HG02798 (cell line): ENCODE data around the gene DQX1.
"Not testable (repeated sequence)": the region's sequence is repeated elsewhere in the genome, so short reads cannot be mapped to it uniquely, and the experiment has no call there.

ENCODE experiments used
- ATAC-seq: cut with Tn5 transposase; IDR thresholded peaks from one replicate; pipeline ENCODE4 v1.9.1; 2021; ENCODE audit warnings: mild to moderate bottlenecking; ENCODE audit not compliant: unreplicated experiment, poor library complexity

DQX1 gene, protein sequence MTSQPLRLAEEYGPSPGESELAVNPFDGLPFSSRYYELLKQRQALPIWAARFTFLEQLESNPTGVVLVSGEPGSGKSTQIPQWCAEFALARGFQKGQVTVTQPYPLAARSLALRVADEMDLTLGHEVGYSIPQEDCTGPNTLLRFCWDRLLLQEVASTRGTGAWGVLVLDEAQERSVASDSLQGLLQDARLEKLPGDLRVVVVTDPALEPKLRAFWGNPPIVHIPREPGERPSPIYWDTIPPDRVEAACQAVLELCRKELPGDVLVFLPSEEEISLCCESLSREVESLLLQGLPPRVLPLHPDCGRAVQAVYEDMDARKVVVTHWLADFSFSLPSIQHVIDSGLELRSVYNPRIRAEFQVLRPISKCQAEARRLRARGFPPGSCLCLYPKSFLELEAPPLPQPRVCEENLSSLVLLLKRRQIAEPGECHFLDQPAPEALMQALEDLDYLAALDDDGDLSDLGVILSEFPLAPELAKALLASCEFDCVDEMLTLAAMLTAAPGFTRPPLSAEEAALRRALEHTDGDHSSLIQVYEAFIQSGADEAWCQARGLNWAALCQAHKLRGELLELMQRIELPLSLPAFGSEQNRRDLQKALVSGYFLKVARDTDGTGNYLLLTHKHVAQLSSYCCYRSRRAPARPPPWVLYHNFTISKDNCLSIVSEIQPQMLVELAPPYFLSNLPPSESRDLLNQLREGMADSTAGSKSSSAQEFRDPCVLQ

DNA sequence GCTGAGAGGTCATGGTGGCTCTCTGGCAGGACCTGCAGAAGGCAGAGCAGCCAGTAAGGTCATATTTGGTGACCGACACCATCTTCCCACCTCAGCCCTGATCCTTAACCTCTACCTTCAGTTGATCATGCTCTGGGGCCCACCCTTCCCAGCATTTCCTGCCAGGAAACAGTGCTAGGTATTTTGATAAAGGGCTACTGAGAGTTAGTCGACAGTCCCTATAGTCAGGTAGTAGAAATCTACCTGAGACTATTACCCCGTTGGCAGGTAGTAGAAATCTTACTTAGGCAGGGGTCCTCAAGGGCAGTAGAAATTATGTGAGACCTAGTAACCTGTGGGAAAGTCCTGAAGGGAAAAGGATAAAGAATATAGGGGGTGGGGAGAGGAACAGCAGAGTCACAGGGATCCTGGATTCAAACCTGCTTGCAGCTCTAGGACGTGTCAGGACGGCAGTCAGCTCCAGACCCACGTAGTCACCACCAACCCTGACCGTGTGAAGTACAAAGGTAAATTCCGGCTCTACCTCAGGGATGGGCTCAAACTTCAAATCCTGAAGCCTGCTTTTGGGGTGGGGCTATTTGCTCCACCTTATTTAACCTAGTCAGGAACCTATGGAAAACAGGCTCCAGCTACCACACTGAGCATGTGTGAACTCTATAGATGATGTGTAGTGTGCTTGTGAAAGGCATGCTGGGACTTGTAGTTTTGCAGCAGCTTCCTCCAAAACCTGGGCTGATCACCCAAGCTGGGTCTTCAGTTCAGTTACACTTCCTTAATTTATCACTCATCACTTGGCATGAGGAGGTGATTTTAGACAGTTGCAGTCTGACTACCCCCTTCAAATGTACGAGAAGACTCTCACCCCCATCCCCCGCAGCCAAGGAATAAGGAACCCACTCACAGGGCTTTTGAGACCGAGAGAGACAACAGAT, at the start of gene DQX1:
Gene DQX1 (minus strand): TSS at position 515 of the 932 bp plus-strand sequence. CDS start 502 bp downstream, at position 13.
- ATAC-seq: no peak

GRCh38 chr2:74575320-74575719, 49.3 kb upstream of the DQX1 start:
- ATAC-seq: no peak

DNA sequence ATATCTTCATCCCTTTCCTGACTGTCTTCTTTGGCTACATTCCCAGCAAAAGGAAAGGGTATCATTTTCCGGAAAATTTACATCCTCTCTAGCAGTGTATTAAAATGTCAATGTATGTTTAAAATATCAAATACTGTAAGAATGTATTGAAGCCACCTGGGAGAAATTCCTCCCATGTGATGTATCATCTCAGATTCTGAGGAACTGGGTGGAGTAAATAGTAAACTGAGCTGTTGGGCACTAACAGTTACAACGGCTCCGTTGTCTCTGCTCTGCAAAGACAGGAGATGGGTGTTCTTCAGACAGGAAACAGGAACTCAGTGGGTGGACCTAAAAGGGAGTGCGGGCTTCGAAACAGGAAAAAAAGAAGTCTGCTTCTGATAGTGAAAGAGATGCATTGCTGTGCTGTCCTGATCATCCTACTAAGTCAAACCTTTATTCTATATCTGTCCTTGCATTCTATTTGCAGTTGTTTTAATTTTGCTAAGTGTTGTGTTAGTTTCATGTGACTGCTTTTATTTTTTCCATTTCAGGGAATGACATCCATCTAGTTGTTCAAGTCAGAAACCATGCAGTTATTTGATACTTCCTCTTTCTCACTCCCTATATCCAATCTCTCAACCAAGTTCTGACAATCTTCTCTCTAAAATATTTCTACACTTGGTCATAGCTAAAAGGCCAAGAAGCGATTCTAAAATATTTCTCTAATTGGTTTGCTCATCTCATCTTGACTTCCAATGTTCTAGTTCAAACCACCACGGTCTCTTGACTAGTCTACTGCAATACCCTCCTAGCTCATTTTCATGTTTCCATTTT, 47.9 kb upstream of the DQX1 start:
- ATAC-seq: peak; percentile 43

- ATAC-seq: no peak
These were observed 46.3 kb upstream of the DQX1 start for GRCh38 chr2:74572178-74572925.

- peak; percentile 78 for ATAC-seq
These were observed 45.0 kb upstream of the DQX1 start for GRCh38 chr2:74571058-74571457.

DNA sequence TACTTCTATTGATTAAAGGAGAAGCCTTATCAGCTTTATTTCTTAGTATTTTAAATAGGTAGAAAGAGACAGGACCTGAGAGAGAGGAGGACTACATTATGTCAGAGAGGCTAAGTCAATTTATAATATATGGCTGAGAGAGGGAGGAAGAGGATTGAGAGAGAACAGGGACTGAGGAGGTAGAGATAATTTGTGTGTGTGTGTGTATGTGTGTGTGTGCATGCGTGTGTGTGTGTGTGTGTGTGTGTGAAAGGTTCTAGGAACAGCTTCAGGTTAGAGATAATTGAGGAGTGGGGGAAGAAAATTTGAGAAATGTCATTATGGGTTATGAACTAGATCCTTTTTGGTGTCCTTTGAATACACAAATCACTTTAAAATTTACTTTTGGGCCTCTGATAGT, 43.7 kb upstream of the DQX1 start:
- ATAC-seq: no peak

DNA sequence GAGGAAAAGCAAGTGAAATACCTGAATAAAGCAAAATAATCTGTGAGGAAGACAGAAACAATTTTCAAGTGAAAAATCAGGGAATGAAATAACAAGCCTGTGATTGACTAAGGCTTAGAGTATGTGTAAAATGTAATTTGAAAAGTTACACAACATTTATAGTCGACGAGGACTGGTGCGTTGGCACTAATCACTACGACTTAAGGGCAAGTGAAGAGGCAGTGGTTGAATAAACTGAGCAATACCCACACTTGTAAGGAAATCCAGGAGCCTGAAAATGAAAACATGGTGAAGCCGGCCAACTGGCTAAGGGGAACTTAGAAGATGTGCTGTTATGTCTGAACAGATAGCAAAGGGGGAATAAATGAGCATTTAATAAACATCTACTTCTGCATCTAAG, 41.9 kb upstream of the DQX1 start:
- no peak for ATAC-seq

- ATAC-seq: no peak
These were observed 40.7 kb upstream of the DQX1 start for GRCh38 chr2:74566754-74567085.

GRCh38 chr2:74566076-74566753, 40.2 kb upstream of the DQX1 start:
- ATAC-seq: no peak

DNA sequence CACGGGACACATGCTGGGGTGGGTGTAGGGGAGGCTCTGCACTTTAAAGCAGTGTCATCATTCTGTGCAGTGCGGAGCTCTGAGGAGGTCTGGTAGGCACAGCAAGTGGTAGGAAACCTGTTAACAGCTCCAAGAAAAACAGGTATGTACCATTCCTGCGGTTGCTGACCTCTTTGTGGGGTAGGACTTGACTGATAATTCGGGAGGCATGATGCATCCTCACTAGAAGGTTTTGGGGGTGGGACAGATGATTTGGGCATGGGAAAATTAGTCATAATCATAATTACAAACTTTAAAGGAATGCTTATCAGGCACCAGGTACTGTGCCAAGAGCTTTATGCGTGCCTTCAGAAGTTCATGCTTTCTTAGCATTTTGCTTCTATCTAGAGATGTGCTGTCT, 38.2 kb upstream of the DQX1 start:
- no peak for ATAC-seq

DNA sequence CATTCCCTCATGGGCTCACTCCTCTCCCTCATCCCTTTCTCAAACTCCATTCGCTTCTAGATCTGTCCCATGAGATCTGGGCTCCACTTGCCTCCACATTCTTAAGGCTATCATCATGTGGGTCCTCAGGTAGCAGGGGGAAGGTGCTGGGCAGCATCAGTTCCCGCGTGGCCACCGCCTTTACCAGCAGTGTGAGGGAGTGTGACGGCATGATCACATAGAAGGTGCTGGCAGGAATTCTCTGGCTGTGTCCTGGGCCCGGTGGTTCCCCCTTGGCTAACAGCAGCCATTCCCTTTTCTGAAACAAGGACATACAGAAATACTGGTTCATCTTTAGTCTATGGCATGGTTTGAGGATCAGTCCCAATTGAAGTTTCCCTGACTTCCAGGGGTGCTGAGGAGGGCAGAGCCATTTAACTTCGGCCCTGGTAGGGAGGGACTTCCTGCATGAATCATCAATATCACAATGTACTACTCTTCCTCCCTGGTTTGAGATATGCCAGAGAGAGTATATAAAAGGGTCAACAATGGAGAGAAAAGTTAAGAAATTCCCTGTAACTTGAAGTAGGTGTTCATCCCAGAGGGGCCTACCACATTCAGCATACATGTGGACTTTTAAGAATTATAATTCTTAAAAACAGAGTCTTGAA, 36.2 kb upstream of the DQX1 start:
- no peak for ATAC-seq

GRCh38 chr2:74561022-74561421, 35.0 kb upstream of the DQX1 start:
- not testable (repeated sequence) for ATAC-seq

- no peak for ATAC-seq
These were observed 34.6 kb upstream of the DQX1 start for GRCh38 chr2:74560591-74560990.

- ATAC-seq: no peak
These were observed 33.9 kb upstream of the DQX1 start for GRCh38 chr2:74559912-74560311.

DNA sequence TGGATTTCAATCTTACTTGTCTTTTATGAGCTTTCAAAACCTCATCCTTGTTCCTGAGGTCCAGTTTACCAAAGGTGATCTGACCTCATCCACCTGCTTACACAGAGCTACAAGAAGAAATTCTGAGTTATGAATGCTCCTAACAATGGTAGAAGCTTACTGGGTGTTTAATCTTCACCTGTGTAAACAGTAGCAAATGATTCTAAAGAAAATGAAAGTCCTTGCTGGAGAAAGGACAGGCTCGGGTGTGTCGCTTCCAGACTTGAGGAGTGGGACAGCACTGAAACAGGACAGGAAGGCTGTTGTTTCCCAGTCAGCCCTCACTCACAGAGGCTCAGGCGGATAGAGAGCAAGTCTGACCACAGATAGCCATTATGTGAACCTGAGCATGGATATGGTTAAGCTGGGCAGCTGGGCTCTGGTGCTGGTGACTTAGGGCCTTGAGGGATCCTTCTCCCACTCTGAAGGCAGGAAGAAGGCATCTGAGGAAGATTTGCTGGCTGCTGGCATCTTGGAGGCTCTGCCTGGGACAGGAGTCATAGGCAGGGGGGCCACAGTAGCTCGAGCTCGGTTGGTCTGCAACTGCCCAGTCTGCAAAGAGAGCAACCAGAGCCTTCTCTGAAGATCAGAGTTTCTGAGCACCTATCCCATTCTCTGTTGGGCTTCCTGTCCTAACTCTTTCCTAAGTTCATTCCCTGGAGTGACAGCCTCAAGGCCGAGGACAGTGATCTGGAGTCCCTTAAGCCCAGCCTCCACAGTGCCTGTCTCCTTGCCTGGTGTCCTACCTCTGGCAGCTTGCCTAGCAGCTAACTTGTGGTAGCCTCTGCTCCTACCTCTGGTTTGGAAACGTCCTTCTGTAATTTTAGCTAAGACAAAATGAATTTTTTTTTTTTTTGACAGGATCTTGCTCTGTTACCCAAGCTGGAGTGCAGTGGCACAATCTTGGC, 32.5 kb upstream of the DQX1 start:
- no peak for ATAC-seq

DNA sequence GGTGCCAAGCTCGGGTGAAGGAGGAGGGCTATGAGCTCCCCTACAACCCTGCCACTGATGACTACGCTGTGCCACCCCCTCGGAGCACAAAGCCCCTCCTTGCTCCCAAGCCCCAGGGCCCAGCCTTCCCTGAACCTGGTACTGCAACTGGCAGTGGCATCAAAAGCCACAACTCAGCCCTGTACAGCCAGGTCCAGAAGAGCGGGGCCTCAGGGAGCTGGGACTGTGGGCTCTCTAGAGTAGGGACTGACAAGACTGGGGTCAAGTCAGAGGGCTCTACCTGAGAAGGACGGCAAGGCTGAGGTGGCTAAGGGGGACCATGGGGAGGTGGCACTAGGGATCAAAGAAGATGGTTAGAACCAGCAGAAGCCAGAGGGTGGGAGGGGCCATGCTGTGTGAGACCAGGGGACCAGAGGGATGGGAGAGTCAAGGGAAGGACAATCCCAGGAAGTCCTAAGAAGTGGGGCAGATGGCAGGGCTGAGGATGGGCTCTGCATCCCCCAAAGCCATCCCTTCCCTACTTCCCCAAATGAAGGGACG, 30.9 kb upstream of the DQX1 start:
- ATAC-seq: no peak

GRCh38 chr2:74556159-74556558, 30.1 kb upstream of the DQX1 start:
- no peak for ATAC-seq
